ENCODE measurements around the gene EPHB3. TPM values are rescaled to one million over a fixed set of nuclear protein-coding genes. Genes with fewer than 3 reads are reported as not detected.

Gene EPHB3
- total and polyA plus RNA-seq, 12 donors: 0.38 to 4.0 (median 1.5) TPM

GRCh38 chr3:184609476-184610244 is 48.1 kb downstream of the EPHB3 start:
- Histone ChIP-seq H3K9me3 (no peaks in the 10 kb centered on the region), H3K4me1 (peaks cover 0 to 17% (median 3%) of the 10 kb centered on the region in 9 donors), H3K27ac (no peak overlapping the region), H3K27me3 (peaks cover 0 to 3% (median 0%) of the 10 kb centered on the region in 7 donors), H3K36me3 (no peaks in the 10 kb centered on the region), H3K4me3 (no peak overlapping the region)
- TF ChIP-seq CTCF (IDR thresholded peaks at IDR 0.05): no peak
- WGBS, 2 donors: 82% methylated on average over 9 of the region's 9 CpGs
- DNase-seq (no peak), ATAC-seq (no peak)
- intact Hi-C loops (cut with DNase I): no loop called here

- peaks cover 0 to 12% (median 0%) of the 10 kb centered on the region in 9 donors for H3K4me1 ChIP-seq
- intact Hi-C loops (cut with DNase I): no loop called here
- no peak for DNase-seq
- H3K27me3 ChIP-seq: no peaks in the 10 kb centered on the region
- no peak for TF ChIP-seq CTCF (IDR thresholded peaks at IDR 0.05)
- no peak overlapping the region for H3K27ac ChIP-seq
- no peaks in the 10 kb centered on the region for H3K9me3 ChIP-seq
- no peak overlapping the region for H3K4me3 ChIP-seq
- no peaks in the 10 kb centered on the region for H3K36me3 ChIP-seq
- 82 to 84% methylated on average over 6 of the region's 6 CpGs for WGBS, 2 donors
- no peak for ATAC-seq
Measured at GRCh38 chr3:184610245-184610871, 48.8 kb downstream of the EPHB3 start.

GRCh38 chr3:184611607-184612281 is 50.2 kb downstream of the EPHB3 start:
- no peak for TF ChIP-seq CTCF (IDR thresholded peaks at IDR 0.05)
- Histone ChIP-seq H3K36me3 (no peaks in the 10 kb centered on the region), H3K27ac (no peak overlapping the region), H3K9me3 (no peaks in the 10 kb centered on the region), H3K4me3 (no peak overlapping the region), H3K27me3 (no peaks in the 10 kb centered on the region), H3K4me1 (peaks cover 0 to 12% (median 0%) of the 10 kb centered on the region in 9 donors)
- 73 to 88% methylated on average over 8 of the region's 8 CpGs for WGBS, 2 donors
- ATAC-seq: peak in 1 of 8 donors; percentile 44
- intact Hi-C loops (cut with DNase I): no loop called here
- no peak for DNase-seq

GRCh38 chr3:184615396-184615795 is 53.8 kb downstream of the EPHB3 start:
- no peak for TF ChIP-seq CTCF (IDR thresholded peaks at IDR 0.05)
- WGBS, 2 donors: 93 to 100% methylated on average over 1 of the region's 1 CpG
- Histone ChIP-seq H3K9me3 (no peaks in the 10 kb centered on the region), H3K4me1 (peaks cover 0 to 31% (median 19%) of the 10 kb centered on the region in 9 donors), H3K27me3 (no peaks in the 10 kb centered on the region), H3K27ac (no peak overlapping the region), H3K36me3 (no peaks in the 10 kb centered on the region), H3K4me3 (no peak overlapping the region)
- intact Hi-C loops (cut with DNase I): no loop called here
- DNase-seq: no peak
- no peak for ATAC-seq

All from heart right ventricle (tissue), 16 donors.